ENCODE results near the gene PGD. TPM values are rescaled to one million over a fixed set of nuclear protein-coding genes. Genes with fewer than 3 reads are reported as not detected.

PGD gene
- total RNA-seq, 1 donor from 2014 or later, result 166 TPM

GRCh38 chr1:10431070-10431730, 32.3 kb downstream of the PGD start:
- Histone ChIP-seq H3K4me1 (peaks cover 15% of the 10 kb centered on the region), H3K9me3 (no peaks in the 10 kb centered on the region), H3K27ac (peak overlapping the region; percentile 77), H3K27me3 (no peaks in the 10 kb centered on the region), H3K36me3 (no peaks in the 10 kb centered on the region), H3K4me3 (peak overlapping the region; percentile 92)
- TF ChIP-seq CTCF (IDR thresholded peaks at IDR 0.05), result no peak
- DNase-seq (no peak), ATAC-seq (no peak)
- intact Hi-C loops (cut with DNase I), result loop anchor here (10.0 kb wide), 1 partner anchor 64 kb away; no protein-coding TSS in a partner anchor

- Histone ChIP-seq H3K36me3 (no peaks in the 10 kb centered on the region), H3K27ac (no peak overlapping the region), H3K4me3 (no peak overlapping the region), H3K27me3 (no peaks in the 10 kb centered on the region), H3K4me1 (peaks cover 15% of the 10 kb centered on the region), H3K9me3 (no peaks in the 10 kb centered on the region)
- no peak for TF ChIP-seq CTCF (IDR thresholded peaks at IDR 0.05)
- ATAC-seq, result no peak
- intact Hi-C loops (cut with DNase I), result loop anchor here (10.0 kb wide), 1 partner anchor 62 kb away; no protein-coding TSS in a partner anchor
- DNase-seq, result no peak
Measured at GRCh38 chr1:10432910-10433700, 34.2 kb downstream of the PGD start.

- TF ChIP-seq CTCF (IDR thresholded peaks at IDR 0.05), result no peak
- intact Hi-C loops (cut with DNase I), result loop anchor here (10.0 kb wide), 1 partner anchor 61 kb away; no protein-coding TSS in a partner anchor
- Histone ChIP-seq H3K9me3 (no peaks in the 10 kb centered on the region), H3K4me3 (no peak overlapping the region), H3K27ac (no peak overlapping the region), H3K4me1 (peaks cover 15% of the 10 kb centered on the region), H3K36me3 (no peaks in the 10 kb centered on the region), H3K27me3 (no peaks in the 10 kb centered on the region)
- DNase-seq (no peak), ATAC-seq (no peak)
Measured at GRCh38 chr1:10433790-10434189, 34.9 kb downstream of the PGD start.

GRCh38 chr1:10434590-10434989, 35.7 kb downstream of the PGD start:
- H3K9me3 ChIP-seq, result no peaks in the 10 kb centered on the region
- H3K36me3 ChIP-seq, result no peaks in the 10 kb centered on the region
- no peak overlapping the region for H3K4me3 ChIP-seq
- no peak for TF ChIP-seq CTCF (IDR thresholded peaks at IDR 0.05)
- ATAC-seq (no peak), DNase-seq (no peak)
- intact Hi-C loops (cut with DNase I), result loop anchor here (10.0 kb wide), 1 partner anchor 60 kb away; no protein-coding TSS in a partner anchor
- no peaks in the 10 kb centered on the region for H3K27me3 ChIP-seq
- H3K27ac ChIP-seq, result no peak overlapping the region
- H3K4me1 ChIP-seq, result peaks cover 14% of the 10 kb centered on the region

GRCh38 chr1:10437052-10437451, 38.2 kb downstream of the PGD start:
- H3K36me3 ChIP-seq, result no peaks in the 10 kb centered on the region
- no peak for DNase-seq
- H3K9me3 ChIP-seq, result no peaks in the 10 kb centered on the region
- intact Hi-C loops (cut with DNase I), result loop anchor here (10.0 kb wide), 1 partner anchor 58 kb away; no protein-coding TSS in a partner anchor
- no peak for ATAC-seq
- no peaks in the 10 kb centered on the region for H3K27me3 ChIP-seq
- H3K27ac ChIP-seq, result no peak overlapping the region
- no peak for TF ChIP-seq CTCF (IDR thresholded peaks at IDR 0.05)
- no peak overlapping the region for H3K4me3 ChIP-seq
- no peaks in the 10 kb centered on the region for H3K4me1 ChIP-seq
